ENCODE results near the gene CAP2.

CAP2 gene

DNA sequence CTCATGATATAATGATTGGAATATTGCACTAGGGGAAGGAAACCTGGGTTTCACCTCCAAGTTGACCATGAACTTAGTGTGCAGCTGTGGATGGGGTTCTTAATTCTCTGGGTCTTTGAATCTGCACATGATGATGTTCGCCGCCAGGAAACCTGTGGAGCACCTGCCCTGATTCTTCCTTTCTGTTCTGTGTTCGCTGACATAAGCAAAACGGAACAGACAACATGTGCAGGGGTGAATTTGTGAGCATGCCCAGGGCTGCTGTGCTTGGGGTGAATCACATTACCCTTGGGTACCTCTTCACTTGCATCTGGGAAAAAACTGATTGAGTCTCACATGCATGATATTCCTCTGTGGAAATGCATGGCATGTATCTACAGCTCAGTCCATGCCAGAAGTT is 48.8 kb downstream of the CAP2 start:
- DNase-seq, result no peak

DNA sequence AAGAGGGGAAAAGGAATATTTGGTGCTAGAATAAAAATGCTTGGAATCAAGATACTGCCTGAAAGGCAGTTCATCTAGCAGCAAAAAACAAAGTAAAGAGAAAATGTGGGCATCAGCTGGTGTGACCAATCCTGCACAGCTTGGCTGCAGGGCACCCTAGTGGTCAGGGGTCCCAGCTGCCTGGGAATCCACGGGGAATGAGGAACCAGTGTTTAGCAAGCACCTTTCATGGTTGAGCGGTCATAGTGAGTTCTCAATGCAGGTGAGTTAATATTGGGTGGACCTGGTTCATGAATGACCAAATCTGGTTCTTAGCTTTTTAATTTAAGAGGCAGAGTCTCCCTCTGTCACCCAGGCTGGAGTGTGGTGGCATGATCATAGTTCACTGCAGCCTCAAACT is 53.3 kb downstream of the CAP2 start:
- DNase-seq, result no peak

DNA sequence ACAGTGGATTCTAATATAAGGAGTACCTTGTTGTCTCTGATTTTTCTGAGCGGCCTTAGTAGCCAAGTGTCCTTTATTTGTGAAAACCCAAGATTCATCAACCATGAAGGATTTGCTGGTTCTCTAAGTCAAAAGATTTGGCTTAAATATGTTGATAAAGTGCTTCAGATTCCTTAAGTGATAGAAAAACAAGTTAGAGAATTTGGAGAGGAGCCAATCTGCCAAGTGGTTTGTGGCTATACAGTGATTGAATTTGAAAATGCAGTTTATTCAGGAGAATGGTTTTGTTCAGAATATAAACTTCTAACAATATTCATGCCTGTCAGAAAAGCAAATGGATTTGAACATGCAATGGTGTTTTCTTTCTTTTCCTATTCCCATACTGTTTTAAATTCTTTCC is 54.8 kb downstream of the CAP2 start:
- no peak for DNase-seq

DNA sequence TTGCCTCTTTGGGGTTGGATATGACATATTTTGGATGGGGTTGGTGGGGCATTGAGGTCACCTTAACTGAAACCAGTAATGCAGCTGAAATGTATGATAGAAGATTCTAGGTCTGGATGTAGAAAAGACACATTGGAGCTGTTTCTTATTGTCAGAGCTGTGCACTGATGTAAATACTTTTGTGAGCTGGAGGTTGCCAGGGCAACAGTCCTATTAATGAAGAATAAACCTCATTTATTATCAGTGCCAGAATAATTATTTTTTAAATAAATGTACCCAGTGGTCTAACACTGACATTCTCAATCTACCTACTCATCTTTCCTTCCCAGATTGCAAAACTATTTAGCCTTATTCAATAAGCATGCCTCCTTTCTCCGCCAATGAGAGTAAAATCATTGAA is 57.0 kb downstream of the CAP2 start:
- no peak for DNase-seq

DNA sequence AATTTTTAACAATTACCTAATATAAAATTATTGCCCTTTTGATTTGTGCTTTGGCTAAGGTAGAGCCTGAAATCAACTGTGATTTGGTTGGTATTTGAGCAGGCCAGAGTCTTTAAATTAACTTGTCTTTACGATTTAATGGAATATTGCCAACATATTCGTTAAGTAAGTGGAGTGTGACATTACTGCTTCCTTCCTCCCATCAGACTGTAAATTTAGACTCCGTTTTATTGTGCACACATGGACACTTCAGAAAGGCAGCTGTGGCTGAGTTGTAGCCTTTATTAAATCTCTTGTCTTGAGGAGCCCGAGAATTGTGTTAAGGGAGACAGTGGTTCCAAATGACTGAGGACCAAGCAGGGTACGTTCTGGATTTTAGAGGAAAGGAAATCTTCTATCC is 57.4 kb downstream of the CAP2 start:
- no peak for DNase-seq

DNA sequence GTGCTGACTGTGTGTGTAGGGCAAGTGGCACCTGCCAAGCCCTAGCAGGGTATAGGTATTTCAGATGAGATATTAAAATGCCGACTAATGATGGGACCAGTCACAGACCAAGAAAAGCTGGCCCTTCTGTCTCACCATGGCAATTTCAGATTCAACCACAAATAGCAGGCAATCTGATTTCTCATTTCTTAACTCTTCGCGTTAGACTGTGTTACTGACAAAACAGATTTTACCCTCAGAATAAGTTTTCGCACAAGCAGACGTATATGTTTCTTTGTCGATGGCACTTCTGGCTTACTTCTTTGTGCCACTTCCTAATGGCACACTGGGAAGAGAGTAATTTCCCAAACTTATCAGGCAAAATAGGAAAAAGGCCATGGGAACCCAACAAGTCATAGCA is 58.7 kb downstream of the CAP2 start:
- DNase-seq, result no peak

DNA sequence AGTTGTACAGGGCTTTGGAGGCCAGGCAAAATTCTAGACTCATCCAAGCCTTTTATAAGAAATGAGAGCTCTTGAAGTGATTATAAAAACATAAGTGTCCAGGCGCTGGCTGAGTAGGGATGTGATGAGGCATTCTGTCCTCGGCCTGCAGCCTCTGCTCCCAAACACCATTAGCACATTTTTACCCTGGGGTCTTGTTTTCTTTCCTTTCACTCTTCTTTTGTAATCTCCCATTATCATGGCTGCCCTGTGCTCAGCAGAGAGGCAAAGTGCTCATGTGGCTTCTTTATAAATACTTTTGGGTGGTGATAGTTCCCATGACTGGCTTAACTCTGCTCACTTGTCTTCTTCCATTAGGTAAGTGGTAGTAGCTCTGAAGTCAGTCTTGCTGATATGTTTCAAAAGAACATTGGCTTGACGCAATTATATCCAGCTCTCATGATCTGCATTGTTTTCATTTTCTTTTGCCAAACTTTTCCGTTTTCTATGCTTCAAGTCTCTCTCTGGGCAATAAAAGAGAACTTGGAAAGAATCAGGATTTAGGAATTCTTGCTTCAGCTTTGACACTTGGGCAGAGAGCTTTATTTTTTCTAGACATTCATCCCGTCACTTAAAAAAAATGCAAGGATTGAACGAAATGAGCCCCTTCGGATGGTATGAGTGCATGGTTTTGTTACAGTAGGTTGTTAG is 61.1 kb downstream of the CAP2 start:
- DNase-seq, result no peak

DNA sequence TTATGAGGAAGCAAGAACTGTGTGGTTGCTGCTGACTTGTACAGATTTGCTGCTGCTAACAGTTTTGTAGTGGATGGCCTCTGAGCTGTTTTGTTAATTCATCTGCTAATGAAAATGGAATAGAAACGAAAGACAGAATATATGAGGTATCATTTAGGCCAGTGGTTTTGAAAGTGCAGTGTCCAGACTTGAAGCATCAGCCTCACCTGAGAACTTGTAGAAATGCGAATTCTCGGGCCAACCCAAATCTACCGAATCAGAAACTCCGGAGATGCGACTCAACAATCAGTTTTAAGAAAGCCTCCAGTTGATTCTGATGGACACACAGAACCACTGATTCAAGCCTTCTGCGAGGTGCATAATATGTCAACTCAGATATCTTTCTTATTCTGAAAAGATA is 62.5 kb downstream of the CAP2 start:
- no peak for DNase-seq

DNA sequence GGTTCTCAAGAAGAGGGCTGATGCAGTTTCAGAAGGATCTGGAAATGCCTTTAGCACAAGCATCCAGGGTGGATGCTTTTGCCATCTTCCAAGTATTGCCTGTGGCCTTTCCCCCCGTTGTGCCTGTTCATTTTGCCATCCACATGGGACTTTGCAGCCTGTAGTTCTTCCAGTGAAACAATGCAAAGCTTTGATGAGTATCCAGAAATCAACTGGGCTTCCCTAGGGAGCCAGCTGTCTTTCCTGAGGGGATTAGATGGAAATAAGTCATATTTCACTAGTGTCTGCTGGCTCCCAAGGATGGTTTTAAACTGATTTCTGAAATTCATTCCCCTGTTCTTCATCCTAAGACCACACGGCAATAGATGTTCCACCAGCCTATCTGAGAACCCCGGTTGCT is 63.3 kb downstream of the CAP2 start:
- DNase-seq, result no peak

DNA sequence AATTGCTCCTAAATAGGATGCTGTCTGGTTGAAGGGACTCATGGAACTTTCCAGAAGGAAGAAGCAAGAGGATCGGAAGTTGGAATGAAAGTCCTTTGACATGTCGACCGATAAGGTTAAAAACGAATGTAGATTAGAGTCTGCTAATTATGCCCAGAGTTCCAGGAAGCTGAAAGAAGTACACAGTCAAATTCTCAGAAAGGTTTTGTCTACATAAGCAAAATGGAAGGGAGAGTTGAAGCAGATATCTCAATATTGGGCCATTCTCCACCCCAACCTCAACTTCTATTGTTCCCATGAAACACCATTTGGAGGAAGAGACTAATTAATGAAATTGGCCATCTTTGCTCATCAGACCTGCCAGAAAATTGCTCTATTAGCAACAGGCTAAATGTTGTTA is 64.0 kb downstream of the CAP2 start:
- no peak for DNase-seq

DNA sequence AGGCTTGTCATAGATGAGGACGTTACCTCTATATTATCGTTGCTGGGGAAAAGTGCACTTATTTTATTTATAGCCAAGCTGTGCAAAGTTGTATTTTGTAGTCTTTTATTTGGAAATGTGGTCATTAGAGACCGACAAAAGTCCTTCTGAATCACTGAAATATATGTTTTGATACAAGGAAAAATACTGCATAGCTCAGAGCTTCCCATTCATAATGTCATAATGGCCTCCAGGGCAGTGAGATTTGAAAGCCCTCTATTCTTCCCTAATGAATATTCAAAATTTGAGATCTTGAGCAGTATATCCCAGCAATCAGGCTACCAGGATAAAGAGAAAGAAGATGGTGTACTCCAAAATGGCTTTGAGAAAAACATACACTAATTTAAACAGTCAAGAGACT is 64.6 kb downstream of the CAP2 start:
- no peak for DNase-seq

DNA sequence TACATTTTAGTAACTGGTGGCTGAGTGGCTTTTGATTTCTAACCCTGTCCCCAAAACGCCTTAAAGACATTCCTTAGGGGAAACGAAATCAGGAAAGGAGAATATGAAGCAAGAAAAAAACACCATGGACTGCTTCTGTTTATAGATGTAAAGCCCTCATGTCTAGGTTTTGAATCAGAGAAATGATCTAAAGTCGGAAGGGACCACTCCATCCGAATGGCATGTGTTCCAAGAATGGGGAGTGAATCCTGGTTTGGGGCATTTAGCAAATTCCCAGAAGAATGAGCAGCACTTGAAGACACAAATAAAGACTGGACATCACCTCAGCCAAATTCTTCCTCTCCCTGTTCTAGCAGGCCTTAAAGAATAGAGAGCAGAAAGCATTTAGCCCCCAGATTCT is 65.6 kb downstream of the CAP2 start:
- no peak for DNase-seq

DNA sequence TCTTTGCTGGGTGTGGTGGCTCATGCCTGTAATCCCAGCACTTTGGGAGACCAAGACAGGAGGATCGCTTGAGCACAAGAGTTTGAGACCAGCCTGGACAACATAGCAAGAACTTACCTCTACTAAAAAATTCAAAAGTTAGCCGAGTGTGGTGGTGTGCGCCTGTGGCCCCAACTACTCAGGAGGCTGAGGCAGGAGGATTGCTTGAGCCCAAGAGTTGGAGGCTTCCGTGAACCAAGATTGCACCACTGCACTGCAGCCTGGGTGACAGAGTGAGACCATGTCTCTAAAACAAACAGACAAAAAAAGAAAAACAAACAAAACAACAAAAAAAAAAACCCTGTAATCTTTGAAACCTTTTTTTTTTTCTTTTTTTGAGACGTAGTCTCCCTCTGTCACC is 67.5 kb downstream of the CAP2 start:
- no peak for DNase-seq

DNA sequence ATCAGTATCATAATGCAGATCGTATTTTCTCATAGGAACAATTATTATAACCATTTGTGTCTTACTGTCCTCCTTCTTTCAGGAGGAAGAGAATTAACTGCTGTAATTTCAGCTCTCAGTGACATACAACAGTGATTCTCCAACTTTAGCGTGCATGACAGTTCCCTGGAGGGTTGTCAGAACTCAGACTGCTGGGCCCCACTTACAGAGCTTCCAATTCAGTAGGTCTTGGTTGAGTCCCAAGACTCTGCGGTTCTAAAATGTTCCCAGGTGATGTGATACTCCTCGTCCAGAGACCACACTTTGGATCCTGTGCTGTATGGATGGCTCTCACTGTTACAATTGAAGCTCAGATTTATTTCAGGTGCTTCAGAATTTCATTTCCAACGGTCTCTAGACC is 72.8 kb downstream of the CAP2 start:
- DNase-seq, result no peak

DNA sequence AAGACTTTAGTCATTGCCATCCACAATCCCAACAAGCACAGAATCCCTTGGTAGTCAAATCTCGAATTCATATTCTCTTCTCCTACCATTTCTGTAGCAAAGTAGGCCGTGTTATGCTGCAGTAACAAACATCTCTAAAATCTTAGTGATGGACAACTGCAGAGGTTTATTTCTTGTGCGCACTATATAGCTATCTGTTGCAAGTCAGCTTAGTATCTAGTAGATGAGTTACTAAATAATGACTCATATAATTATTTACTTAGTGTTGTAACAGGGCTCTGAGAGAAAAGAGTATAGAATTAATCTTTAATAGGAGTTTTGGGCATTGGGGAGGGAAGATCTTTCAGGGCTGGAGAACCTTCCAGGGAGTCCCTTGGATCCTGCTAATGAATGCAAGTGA is 73.3 kb downstream of the CAP2 start:
- DNase-seq, result no peak

DNA sequence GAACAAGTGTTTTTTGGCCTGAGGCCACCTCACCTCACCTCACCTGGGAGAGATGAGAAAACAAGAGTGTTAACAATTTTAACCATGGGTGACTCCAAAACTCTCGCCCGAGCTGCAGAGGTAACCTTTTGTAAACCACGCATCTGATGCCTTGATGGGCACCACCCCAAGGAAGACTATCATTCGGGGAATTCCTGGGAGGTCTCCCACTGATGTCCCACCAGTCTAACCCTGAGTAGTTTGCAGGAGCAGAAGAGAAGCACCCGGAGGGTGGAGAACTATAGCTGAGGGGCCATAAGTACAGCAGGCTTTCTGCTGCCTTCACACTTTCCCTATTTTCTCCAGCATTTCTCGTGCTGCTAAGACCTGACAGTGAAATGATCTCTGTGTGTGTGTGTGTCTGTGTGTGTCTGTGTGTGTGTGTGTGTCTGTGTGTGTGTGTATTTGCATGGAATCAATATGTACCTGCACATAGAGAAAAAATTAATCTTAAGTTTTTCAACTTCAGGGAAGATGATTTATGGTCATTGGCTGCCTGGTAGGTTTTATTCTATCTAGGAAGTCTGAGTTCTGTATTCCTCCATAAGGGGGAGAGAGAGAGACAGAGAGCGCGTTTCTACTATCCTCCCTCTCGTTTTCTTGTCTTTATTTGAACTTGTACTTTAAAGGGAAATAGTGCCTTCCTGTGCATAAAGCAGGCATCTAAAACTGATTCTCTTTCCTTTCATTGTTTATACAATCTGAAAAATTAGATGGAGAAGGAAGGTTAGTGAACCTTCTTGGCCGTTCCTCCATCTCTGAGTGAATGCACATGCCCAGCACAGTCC is 75.8 kb downstream of the CAP2 start:
- DNase-seq, result no peak

DNA sequence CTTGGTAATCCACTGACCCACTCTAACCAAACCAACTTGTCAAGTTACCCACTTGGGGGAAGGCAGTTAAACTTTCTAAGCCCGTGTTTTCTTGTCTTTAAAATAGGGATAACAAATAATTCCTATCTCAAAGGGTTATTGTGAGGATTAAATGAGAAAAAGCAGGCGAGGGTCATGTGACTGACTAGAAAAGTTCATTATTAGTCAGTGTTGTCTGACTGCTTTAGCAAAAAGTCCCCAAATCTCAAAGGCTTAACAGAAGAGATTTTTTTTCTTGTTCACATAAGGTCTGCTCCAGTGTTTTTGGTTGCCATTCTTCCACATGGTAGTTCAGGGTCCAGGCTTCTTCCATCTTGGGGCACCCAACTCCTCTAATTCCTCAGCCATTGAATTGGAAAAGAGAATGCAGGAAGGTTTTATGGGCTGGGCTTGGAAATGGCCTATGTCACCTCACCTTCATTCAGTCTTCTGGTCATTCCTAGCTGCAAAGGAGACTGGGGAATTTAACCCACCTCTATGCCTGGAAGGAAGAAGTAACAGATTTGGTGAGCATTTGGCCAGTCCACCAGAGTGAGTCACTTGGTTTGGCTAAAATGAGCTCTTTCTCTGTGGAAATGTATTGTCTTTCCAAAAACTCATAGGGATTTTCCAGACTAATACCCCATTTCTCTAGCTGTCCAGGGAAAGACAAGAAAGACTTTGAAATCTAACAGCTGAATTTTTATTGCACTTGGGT is 77.0 kb downstream of the CAP2 start:
- no peak for DNase-seq

DNA sequence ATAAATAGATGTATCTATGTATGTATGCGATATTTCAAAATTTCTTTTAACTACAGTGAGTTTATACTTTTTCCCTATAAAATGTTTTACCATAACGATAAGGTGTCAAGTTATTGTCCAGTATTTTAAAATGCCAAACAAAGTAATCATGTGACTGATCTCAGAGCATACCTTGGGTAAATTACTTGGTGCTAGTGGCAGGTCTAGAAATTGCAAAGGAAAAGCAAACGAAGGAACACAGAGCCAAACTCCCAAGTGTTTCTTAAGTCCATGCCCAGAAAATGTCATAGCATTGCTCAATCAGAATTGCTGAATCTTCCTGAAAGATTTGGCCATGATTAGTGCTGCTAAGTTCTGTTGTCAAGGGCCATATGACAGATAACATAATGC is 77.5 kb downstream of the CAP2 start:
- no peak for DNase-seq

DNA sequence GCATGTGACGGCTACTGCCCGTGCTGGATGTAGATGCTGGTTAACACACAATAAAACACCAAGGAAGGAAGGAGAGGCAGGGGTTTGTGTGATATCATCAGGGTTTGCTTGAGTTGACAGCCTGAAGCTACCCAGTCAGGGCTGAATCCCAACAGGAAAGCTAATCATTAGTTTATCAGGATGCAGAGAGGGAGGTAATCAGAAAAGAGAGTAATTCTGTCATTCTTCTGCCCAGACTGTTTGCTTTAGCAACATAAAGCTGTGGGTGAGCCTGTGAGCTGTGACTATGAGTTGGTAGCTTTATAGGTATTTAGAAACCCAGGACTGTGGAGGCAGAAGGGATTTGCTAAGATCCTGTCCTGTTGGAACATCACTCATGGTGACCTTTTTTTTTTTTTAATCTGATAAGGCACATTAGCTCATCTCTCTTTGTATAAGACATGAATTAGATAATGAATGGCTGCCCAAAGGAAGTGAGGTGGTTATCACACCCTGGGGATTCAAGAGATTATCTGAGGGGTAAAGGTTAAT is 79.3 kb downstream of the CAP2 start:
- DNase-seq, result no peak

DNA sequence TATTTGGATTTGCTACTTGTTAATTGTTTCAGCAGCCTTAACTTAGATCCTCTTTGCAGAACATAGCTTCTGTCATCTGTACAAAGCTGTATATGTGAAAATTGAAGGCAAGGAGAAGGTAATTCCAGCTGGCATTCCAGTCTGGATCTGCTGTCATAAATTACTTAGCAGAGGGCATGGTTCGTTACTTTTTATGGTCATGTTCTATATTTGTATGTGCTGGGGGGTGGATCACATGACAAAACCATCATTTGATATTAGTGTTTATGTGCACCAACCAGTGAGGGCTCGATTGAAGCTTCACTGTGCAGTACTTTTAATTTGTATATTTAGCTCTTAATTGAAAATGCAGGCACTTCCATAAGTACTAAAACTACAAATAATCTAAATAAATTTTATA is 80.2 kb downstream of the CAP2 start:
- no peak for DNase-seq

DNA sequence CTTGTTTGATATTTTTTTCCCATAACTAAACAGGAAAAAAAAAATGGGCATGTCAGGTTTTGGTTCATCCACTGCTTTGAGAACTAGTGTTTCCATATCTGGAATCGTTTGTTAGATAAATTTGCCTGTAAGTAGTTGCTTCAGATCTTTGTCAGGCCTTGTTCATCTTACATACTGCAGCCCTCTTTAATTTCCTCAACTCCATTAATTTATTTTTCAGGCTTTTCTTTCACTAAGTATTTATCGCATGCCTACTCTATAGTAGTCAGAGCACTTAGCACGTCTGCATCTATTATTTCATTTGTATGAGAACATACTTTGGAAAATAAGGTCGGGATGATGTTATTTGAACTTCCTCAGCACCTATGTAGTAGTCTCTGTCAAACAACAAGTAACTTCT is 80.9 kb downstream of the CAP2 start:
- DNase-seq, result no peak

DNA sequence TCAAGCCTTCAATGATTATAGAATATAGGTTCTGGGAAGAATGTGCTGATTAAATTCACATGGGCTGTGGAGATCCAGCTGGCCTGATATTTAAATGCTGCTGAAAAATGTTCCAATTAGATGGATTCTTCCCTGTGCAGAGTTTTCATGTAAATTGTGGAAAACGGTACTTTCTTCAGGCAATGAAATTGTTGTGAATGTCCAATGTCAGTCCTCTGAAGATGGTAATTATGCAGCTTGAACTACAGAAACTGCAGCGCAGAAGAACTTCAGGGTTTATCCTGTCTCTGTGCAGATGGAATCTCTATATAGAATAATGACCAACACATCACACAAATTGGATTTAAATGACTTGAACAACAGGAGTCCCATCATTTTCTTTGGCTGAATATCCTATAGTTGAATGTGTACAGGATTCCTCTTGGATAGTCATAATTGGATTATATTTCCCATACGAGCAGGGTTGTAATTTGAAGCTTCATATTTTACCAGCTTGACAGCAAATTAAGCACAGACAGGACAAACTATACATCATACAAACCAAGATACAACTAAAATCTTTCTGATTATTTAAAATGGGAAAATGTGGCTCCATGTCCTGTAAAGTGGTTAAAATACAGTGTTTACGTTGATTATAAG is 82.3 kb downstream of the CAP2 start:
- DNase-seq, result no peak

DNA sequence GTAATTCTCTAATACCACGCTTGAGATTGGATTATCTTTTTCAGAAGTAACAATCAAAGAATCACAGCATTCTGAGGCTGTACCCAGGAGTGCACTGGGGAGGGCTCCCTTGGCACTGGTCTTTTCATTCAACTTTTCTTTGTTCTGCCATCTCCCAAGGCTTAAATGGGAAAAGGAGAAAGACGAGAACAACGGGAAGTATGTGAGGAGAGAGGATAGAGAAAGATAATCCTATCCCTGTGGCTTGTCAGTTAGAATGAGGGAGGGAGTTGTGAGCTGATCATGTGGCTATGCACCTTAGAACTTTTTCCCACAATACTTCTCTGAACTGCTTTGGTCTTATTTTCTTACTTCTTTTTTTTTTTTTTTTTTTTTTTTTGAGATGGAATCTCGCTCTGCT is 83.1 kb downstream of the CAP2 start:
- no peak for DNase-seq
